HG03135 (cell line): ENCODE results near the gene ABCA2.

Experiments
- ATAC-seq: cut with Tn5 transposase; IDR thresholded peaks from one replicate; pipeline ENCODE4 v1.9.1; 2021; ENCODE audit warnings: mild to moderate bottlenecking, moderate library complexity; ENCODE audit not compliant: unreplicated experiment

The ABCA2 gene

GRCh38 chr9:136969774-136970173 is 58.3 kb downstream of the ABCA2 start:
- no peak for ATAC-seq

DNA sequence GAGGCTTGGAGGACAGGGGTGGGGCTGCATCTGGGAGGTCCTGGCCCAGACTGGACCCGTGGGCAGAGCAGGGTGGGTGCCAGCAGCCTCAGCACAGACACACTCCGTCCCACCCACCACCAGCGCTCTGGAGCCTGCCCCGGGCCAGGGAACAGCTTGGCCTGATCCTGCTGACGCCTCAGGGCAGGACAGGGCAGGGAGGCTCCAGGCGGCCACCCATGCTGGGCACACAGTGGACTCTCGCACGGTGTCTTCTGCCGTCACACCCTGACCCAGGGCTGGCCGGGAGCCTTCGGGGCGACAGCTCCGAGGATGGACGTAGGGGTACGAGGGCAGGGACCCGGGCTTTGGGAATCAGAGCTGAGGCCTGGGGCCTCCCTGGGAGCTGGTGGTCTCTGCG is 58.9 kb downstream of the ABCA2 start:
- ATAC-seq = no peak

GRCh38 chr9:136968333-136969127 is 59.5 kb downstream of the ABCA2 start:
- no peak for ATAC-seq

DNA sequence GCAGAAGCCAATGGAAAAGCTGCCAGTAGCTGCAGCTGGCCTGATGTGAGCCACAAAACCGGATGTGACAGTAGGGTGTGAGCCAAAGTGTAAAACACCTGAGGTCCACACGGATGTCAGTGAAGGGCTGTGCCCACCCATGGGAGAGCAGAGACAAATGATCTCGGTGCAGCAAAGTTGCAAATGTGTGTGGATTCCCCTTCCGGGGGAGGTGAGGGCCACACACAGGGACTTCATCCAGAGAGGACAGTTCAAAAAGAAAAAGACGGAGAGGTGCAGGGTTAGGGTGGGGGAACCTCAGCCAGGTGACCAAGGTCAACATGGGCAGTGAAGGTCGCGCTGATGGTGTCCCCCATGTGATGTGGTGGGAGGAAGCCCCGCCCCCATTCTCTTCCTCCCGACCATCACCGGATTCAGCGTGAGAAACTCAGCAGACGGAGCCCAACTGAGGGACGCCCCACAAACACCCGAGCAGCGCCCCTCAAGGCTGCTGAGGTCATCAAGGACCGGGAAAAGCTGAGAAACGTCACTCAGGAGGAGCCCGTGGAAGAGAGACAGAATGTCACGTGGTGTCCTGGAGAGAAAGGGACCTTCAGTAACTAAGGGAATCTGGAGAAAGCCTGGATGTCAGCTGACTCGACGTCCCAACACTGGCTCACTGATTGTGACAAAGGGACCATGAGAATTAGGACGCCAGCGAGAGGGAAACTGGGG is 62.1 kb downstream of the ABCA2 start:
- ATAC-seq = no peak

GRCh38 chr9:136964833-136965422 is 63.1 kb downstream of the ABCA2 start:
- no peak for ATAC-seq

DNA sequence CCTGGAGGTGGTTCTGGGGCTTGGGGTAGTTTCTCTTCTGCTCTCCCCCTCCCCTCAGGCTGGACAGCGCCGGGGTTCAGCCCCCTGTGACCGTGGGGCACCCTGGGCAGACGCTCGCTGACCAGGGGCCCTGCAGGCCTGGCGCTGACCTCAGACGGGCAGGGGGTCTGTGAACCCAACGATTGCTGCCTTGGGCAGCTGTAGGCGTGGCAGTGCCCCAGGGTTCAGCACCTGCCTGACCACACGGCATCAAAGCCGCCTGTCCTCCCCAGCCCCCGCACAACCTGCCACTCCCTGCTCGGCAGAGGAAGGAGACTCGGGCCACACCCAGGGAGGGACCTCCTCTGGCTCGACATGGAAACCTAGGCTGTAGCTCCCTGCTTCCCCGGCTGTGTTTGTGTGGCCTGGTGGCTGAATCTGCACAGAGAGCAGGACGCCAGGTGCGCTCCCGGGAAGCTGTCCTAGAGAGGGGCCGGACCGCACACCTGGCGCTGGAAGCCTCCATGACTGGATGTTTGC is 63.8 kb downstream of the ABCA2 start:
- no peak for ATAC-seq

DNA sequence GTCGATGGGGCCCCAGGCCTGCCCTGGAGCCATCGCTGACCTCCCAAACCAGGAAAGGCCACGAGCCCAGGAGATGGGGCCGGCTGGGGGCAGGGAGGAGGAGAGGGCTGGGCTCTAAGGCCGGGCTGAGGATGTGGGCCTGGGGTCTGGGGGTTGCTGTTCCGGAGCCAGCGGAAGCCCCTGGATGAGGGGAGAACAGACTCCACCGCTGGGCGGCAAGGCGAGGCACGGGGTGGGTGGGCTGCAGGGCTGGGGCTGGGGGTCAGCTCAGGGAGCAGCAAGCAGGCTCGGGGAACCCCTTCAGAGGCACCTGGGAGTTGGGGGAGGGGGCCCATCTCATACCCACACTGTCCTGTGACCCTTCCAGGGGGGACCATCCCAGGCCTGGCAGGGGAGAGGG is 64.3 kb downstream of the ABCA2 start:
- ATAC-seq = no peak

DNA sequence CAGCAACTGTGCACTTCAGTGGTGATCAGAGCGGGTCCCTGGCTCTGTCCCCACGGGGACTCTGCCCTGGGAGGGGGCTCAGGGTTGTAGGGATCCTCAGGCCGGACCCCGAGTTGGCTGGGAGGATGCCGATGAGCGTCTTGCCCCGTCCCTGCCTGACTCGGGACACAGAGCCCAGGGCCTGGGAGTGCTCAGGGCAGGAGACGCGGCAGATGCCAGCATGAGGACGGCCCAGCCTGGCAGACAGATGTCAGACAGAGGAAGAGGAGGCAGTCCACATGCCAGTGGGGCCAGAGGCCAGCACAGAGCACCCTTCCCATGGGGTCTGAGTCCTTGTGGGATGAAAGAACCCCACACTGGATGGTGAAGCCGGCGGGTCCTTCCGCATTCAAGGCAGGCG is 64.7 kb downstream of the ABCA2 start:
- ATAC-seq = no peak

DNA sequence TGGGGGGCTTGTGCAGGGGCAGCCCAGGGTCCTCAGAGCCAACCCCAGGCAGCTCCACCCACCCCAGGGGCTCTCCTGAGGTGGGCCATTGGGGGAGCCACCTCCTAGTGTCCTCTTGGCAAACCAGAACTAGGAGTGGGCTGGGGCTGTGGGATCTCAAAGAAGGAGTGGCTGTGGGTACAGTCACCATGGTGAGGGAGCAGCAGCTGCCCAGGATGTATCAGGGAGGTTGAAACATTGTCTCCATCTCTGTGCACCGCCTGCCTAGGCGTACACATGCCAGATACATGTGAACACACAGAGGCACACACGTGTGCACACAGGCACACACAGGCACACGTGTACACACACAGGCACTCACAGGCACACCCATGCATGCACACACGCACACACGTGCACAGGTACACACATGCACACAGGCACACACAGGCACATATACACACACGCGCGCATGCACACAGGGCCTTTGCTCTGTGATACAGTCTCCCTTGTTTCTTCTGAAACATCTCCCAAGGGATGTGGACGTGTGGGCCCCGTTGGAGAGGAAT is 65.3 kb downstream of the ABCA2 start:
- no peak for ATAC-seq

- ATAC-seq = no peak
These were observed 65.9 kb downstream of the ABCA2 start for GRCh38 chr9:136962163-136962562.

DNA sequence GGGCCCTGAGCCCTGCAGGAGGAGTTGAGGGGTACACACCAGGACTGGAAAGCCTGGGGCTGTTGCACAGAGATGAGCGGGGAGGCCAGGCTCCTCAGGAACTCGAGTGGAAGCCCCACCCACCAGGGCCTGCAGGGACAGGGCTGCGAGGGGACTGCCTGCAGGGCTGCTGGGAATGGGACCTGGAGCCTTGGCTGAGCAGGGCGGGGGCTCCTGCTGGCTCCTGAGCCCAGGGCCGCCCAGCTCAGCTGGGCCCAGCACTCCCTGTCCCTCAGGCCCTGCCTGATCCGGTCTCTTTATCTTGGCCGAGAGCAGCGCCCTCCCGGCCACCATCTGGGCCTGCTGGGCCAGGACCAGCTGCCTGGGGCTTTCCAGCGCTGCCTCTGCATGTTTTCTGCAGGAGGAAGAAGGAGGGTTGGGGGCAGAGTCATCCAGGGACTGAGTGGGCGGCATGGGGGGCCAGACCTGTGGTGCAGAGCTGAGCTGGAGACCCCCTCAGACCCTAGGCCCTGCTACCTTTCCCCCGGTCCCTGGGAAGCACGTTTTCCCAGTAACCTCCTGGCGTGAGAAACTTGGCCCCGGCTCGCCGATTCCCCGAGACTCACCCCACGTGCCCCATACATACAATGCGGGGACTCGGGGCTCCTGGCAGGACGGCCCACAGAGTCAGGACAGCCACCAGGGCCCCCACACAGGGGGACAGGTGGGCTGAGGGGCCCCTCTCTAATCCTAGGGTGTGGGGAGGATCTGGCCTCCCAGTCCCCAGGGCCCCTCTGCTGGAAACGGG is 66.6 kb downstream of the ABCA2 start:
- ATAC-seq = no peak

GRCh38 chr9:136960938-136961275 is 67.1 kb downstream of the ABCA2 start:
- no peak for ATAC-seq

DNA sequence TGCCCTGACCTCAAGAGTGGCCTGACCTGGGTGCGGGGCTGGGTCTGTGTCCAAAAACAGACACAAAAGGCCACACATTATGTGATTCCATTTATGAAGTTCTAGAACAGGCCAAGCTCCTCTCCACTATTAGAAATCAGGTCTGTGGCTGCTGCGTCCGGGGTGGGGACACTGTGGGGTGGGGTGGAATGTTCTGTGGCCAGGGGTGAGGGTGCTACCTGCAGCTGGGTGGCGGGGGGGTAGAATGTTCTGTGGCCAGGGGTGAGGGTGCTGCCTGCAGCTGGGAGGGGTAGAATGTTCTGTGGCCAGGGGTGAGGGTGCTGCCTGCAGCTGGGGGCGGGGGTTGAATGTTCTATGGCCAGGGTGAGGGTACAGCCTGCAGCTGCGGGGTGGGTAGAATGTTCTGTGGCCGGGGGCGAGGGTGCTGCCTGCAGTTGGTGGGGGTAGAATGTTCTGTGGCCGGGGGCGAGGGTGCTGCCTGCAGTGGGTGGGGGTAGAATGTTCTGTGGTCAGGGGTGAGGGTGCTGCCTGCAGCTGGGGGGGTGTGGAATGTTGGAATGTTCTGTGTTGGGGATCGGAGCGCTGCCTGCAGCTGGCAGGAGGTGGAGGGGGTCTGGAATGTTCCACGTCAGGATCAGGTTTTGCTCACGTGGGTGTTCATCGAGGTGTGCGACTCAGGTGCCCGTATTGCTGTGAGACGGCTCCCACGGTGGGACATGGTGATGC is 67.7 kb downstream of the ABCA2 start:
- ATAC-seq = no peak

GRCh38 chr9:136958898-136959850 is 68.9 kb downstream of the ABCA2 start:
- no peak for ATAC-seq

GRCh38 chr9:136958473-136958872 is 69.6 kb downstream of the ABCA2 start:
- no peak for ATAC-seq

GRCh38 chr9:136957901-136958300 is 70.1 kb downstream of the ABCA2 start:
- no peak for ATAC-seq

DNA sequence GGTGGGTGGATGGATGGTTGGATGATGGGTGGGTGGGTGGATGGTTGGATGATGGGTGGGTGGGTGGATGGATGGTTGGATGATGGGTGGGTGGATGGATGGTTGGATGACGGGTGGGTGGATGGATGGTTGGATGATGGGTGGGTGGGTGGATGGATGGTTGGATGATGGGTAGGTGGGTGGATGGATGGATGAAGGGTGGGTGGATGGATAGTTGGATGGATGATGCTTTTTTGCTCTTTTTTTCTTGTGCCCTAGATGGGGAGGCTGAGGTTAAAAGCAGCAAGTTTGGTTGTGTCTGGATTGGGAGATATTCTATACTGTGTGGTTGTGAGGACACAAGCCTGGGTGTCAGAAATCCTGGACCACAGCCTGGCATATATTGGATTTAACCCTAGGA is 70.6 kb downstream of the ABCA2 start:
- ATAC-seq = no peak
